GM12878 (cell line): ENCODE measurements around the gene PTGES3L. TPM values are rescaled to one million over a fixed set of nuclear protein-coding genes. Genes with fewer than 3 reads are reported as not detected.

Source experiments
- ATAC-seq: fragments of 200-7000 bp; cut with Tn5 transposase; 3 replicates; pipeline ENCODE4 v1.9.1; 2020; ENCODE audit warnings: mild to moderate bottlenecking, moderate library complexity
- BruUV-seq: library from RNA; stranded (reverse); fragments of 400-500 nt; replicated peaks from 2 replicates; lab custom pipeline; 2021; lab: Mats Ljungman, UMichigan
- CTCF ChIA-PET: fragments of 300-600 bp; sonication (Branson Sonifier 250); formaldehyde crosslinking; extraction: SDS; loops from one replicate; lab custom pipeline; 2021; ENCODE audit warnings: inconsistent platforms; lab: Yijun Ruan, JAX
- POLR2A ChIA-PET: fragments of 350-600 bp; formaldehyde crosslinking; extraction: SDS; loops from one replicate; lab custom pipeline; 2021; ENCODE audit warnings: inconsistent platforms; lab: Charles Lee
- RAD21 ChIA-PET: fragments of 300-600 bp; sonication (Branson Sonifier 250); formaldehyde crosslinking; loops from one replicate; lab custom pipeline; 2023; ENCODE audit warnings: antibody characterized with exemption; ENCODE audit not compliant: unreplicated experiment; lab: Charles Lee
- SMC1A ChIA-PET: fragments of 300-600 bp; sonication (Branson Sonifier 250); formaldehyde crosslinking; loops from one replicate; lab custom pipeline; 2023; ENCODE audit not compliant: unreplicated experiment, uncharacterized antibody; lab: Charles Lee
- DNase-seq: peaks from one replicate; pipeline ENCODE4 v3.0.0-alpha.2; 2011; ENCODE audit warnings: low read depth, low spot score
- FAIRE-seq: peaks from 3 replicates; lab custom pipeline; 2011; peaks lifted over from hg19 to GRCh38; lab: Jason Lieb, UNC
- H2AFZ ChIP-seq: 2 replicates; pipeline ENCODE4 v1.6.0; 2011; ENCODE audit warnings: low read depth, low read length, control low read depth; ENCODE audit not compliant: control insufficient read depth
- H3K27ac ChIP-seq: 2 replicates; pipeline ENCODE4 v1.5.1; 2011; ENCODE audit warnings: control low read depth; ENCODE audit not compliant: control insufficient read depth, insufficient read depth
- H3K27me3 ChIP-seq, 2 experiments: replicated peaks in 1 of 2; 2 replicates each; pipeline versions ENCODE4 v1.6.0 to v1.6.1; 2011; ENCODE audit warnings: low read length in 1 of 2; ENCODE audit not compliant: control insufficient read depth in 2 of 2, insufficient read depth in 2 of 2
- H3K36me3 ChIP-seq, 2 experiments: 2 replicates each; pipeline ENCODE4 v1.5.1; 2011; ENCODE audit warnings: low read length in 1 of 2; ENCODE audit not compliant: control insufficient read depth in 2 of 2, insufficient read depth in 2 of 2
- H3K4me1 ChIP-seq: 2 replicates; pipeline ENCODE4 v1.6.1; 2011; ENCODE audit warnings: mild to moderate bottlenecking, low read length, moderate library complexity, mixed read lengths; ENCODE audit not compliant: control insufficient read depth, insufficient read depth
- H3K4me2 ChIP-seq: 2 replicates; pipeline ENCODE4 v1.6.0; 2011; ENCODE audit warnings: control low read depth; ENCODE audit not compliant: control insufficient read depth, insufficient read depth
- H3K4me3 ChIP-seq: fragments of 200-600 bp; sonication (generic); 2 replicates; pipeline ENCODE4 v1.5.1; 2016
- H3K79me2 ChIP-seq: 2 replicates; pipeline ENCODE4 v1.6.0; 2011; ENCODE audit warnings: low read length; ENCODE audit not compliant: control insufficient read depth, insufficient read depth
- H3K9ac ChIP-seq: 2 replicates; pipeline ENCODE4 v1.8.0; 2011; ENCODE audit warnings: low read length, control low read depth, mixed read lengths; ENCODE audit not compliant: control insufficient read depth, insufficient read depth
- H3K9me3 ChIP-seq: replicated peaks from 3 replicates; pipeline ENCODE4 v1.5.1; 2011; ENCODE audit warnings: mild to moderate bottlenecking, low read length; ENCODE audit not compliant: control insufficient read depth, insufficient read depth
- H4K20me1 ChIP-seq: 2 replicates; pipeline ENCODE4 v1.6.0; 2011; ENCODE audit not compliant: control insufficient read depth, insufficient read depth
- ASH2L ChIP-seq: fragments of 300-600, 200-600 bp; sonication (generic); IDR thresholded peaks from 2 replicates; pipeline ENCODE4 v1.6.1; 2017; ENCODE audit warnings: low read depth, mild to moderate bottlenecking, borderline replicate concordance
- BACH1 ChIP-seq: fragments of 450-650 bp; IDR thresholded peaks from 2 replicates; pipeline ENCODE4 v1.6.1; 2017; ENCODE audit warnings: mild to moderate bottlenecking, borderline replicate concordance
- CHD2 ChIP-seq: IDR thresholded peaks from 2 replicates; pipeline ENCODE4 v1.6.1; 2011; ENCODE audit warnings: low read depth, low read length, improper control_type of control experiment, borderline replicate concordance
- HDGF ChIP-seq: fragments of 450-650 bp; IDR thresholded peaks from 2 replicates; pipeline ENCODE4 v1.6.1; 2016; ENCODE audit warnings: antibody characterized with exemption
- MTA2 ChIP-seq: fragments of 450-650 bp; IDR thresholded peaks from 2 replicates; pipeline ENCODE4 v1.6.1; 2016; ENCODE audit warnings: low read depth, mild to moderate bottlenecking, moderate library complexity
- NBN ChIP-seq: fragments of 450-650 bp; IDR thresholded peaks from 2 replicates; pipeline ENCODE4 v1.6.1; 2016
- ZNF217 ChIP-seq: fragments of 450-650 bp; IDR thresholded peaks from 2 replicates; pipeline ENCODE4 v1.6.1; 2017; ENCODE audit warnings: antibody characterized with exemption, mild to moderate bottlenecking
- WGBS: methylation state at CpG from one replicate; pipeline ENCODE4 v1.1.6; 2016; ENCODE audit warnings: low lambda C conversion rate; ENCODE audit not compliant: insufficient replicate concordance, insufficient coverage; ENCODE audit errors: missing lambda C conversion rate; 5-methylcytosine and 5-hydroxymethylcytosine counted together
- in situ Hi-C: fragments of 300-500 bp; cut with MboI; formaldehyde crosslinking; loops from 9 replicates; pipeline ENCODE4 v1.14.3; 2018; ENCODE audit warnings: mixed read lengths
- intact Hi-C: fragments of 100-400 bp; cut with micrococcal nuclease; formaldehyde crosslinking; loops from one replicate; pipeline ENCODE4 v1.14.2; 2022; ENCODE audit not compliant: unreplicated experiment
- polyA plus RNA-seq, 11 experiments: library from polyadenylated mRNA; depleted of rRNA in 4 of 11; unstranded in 6 of 11; stranded (reverse) in 5 of 11; fragments of >200 nt; fragmentation: Nextera tagmentation in 4 of 11; fragmentation: Illumina TruSeq in 1 of 11; extraction: Ambion mirVana in 4 of 11; extraction: Trizol in 1 of 11; gene quantifications; 1 replicate in 1 of 11; 2 replicates in 10 of 11; pipeline versions ENCODE4 v1.2.1 to v1.2.3, GENCODE V29; 2011 to 2016; ENCODE audit warnings: inconsistent platforms in 2 of 11, missing spikeins in 2 of 11, low read depth in 1 of 11
- total RNA-seq, 4 experiments: library from RNA; depleted of rRNA in 3 of 4; stranded (reverse); fragments of >200 nt in 3 of 4; fragmentation: Illumina TruSeq in 1 of 4; extraction: Trizol in 1 of 4; gene quantifications; 2 replicates each; pipeline versions ENCODE4 v1.2.1 to v1.2.3, GENCODE V29; 2013 to 2021
- TF ChIP-seq, protein P1 (sequence below): fragments of 450-650 bp; IDR thresholded peaks from 2 replicates; pipeline ENCODE4 v1.6.1; 2017; ENCODE audit warnings: mild to moderate bottlenecking, low read depth, inconsistent platforms; ENCODE audit not compliant: poor library complexity, severe bottlenecking

Gene PTGES3L
- total and polyA plus RNA-seq, 10 of the 15 experiments (the other 5 are each of a cell fraction or from before 2014, with no cell fraction given): 0.11 to 2.3 (median 0.98) TPM

DNA sequence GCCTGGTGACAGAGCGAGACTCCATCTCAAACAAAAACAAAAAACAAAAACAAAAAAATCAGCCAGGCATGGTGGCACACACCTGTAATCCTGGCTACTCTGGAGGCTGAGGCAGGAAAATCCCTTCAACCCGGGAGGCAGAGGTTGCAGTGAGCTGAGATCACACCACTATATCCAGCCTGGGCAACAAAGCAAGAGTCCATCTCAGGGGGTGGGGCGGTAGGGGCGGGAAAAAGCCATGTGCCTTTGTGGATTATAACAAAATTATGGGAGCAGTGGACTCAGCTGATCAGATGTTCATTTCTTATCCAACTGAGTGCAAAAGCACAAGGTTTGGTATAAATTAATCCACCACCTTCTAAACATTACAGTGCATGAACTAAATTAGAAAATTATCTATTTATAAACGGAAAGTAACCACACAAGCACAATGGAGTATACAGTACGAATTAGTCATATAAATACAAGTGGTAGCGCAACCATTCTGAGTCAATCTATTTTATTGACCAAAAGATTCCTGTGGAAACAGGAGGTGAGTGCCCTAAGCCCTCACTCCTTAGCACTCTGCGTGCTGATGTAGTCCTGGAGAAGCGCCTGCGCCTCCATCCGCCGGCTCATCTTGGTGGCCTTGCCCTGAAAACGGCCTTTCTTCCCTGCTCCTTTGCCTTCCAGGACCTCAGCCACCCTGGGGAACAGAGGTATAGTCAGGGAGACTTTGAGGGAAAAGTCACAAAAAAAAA is 29.7 kb downstream of the PTGES3L start:
- 93% methylated on average over 13 of the region's 13 CpGs for WGBS
- no peak overlapping the region for H3K27ac ChIP-seq
- no peaks in the 10 kb centered on the region for H3K9me3 ChIP-seq
- DNase-seq (no peak), FAIRE-seq (no peak), ATAC-seq (no peak)
- H3K9ac ChIP-seq: no peak overlapping the region
- no TSS peak for BruUV-seq
- no peak overlapping the region for H3K4me3 ChIP-seq
- no peaks in the 10 kb centered on the region for H3K79me2 ChIP-seq
- H3K4me1 ChIP-seq: no peaks in the 10 kb centered on the region
- ChIA-PET SMC1A (no interaction called here), CTCF (interaction anchor here (0.7 kb wide), 1 partner anchor 102 kb away, joined by 3 read pairs; no protein-coding TSS in a partner anchor), RAD21 (no interaction called here), POLR2A (no interaction called here)
- in situ Hi-C loops: no loop called here
- no peak for TF ChIP-seq NBN
- no peak for TF ChIP-seq MTA2
- TF ChIP-seq ZNF217: no peak
- no peak for TF ChIP-seq ASH2L
- TF ChIP-seq, protein P1, sequence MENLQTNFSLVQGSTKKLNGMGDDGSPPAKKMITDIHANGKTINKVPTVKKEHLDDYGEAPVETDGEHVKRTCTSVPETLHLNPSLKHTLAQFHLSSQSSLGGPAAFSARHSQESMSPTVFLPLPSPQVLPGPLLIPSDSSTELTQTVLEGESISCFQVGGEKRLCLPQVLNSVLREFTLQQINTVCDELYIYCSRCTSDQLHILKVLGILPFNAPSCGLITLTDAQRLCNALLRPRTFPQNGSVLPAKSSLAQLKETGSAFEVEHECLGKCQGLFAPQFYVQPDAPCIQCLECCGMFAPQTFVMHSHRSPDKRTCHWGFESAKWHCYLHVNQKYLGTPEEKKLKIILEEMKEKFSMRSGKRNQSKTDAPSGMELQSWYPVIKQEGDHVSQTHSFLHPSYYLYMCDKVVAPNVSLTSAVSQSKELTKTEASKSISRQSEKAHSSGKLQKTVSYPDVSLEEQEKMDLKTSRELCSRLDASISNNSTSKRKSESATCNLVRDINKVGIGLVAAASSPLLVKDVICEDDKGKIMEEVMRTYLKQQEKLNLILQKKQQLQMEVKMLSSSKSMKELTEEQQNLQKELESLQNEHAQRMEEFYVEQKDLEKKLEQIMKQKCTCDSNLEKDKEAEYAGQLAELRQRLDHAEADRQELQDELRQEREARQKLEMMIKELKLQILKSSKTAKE: no peak
- no peak for TF ChIP-seq CHD2
- no peak for TF ChIP-seq BACH1
- TF ChIP-seq HDGF: no peak
- H3K4me2 ChIP-seq: no peak overlapping the region
- H2AFZ ChIP-seq: no peak overlapping the region
- no peaks in the 10 kb centered on the region; the same call in 1 of the 2 replicates for H4K20me1 ChIP-seq
- intact Hi-C loops: no loop called here
- peaks cover 6 to 24% of the 10 kb centered on the region in 2 experiments for H3K36me3 ChIP-seq
- no peaks in the 10 kb centered on the region for H3K27me3 ChIP-seq
